Measurements from ENCODE around the gene NR0B1.

The NR0B1 gene

GRCh38 chrX:30280428-30280827 lies 28.8 kb downstream of the NR0B1 start:
- Histone ChIP-seq H3K4me1 (ENCODE audit: control insufficient read depth in 5 of 5, insufficient read depth in 5 of 5, low read length in 5 of 5) (peaks cover 0 to 4% (median 0%) of the 10 kb centered on the region in 5 donors), H3K9ac (ENCODE audit: low read length in 5 of 5) (no peak overlapping the region), H3K4me3 (ENCODE audit: low read depth in 1 of 5, low read length in 5 of 5) (no peak overlapping the region), H3K27ac (ENCODE audit: low read depth, low read length) (no peak overlapping the region), H3K36me3 (ENCODE audit: control insufficient read depth in 5 of 5, insufficient read depth in 5 of 5, low read length in 5 of 5) (no peaks in the 10 kb centered on the region), H3K9me3 (ENCODE audit: control insufficient read depth in 5 of 5, low read length in 5 of 5) (no peaks in the 10 kb centered on the region), H3K27me3 (ENCODE audit: control insufficient read depth in 5 of 5, insufficient read depth in 4 of 5, low read length in 5 of 5) (no peaks in the 10 kb centered on the region)

- Histone ChIP-seq H3K4me3 (ENCODE audit: low read depth in 1 of 5, low read length in 5 of 5) (no peak overlapping the region), H3K9ac (ENCODE audit: low read length in 5 of 5) (no peak overlapping the region), H3K27me3 (ENCODE audit: control insufficient read depth in 5 of 5, insufficient read depth in 4 of 5, low read length in 5 of 5) (no peaks in the 10 kb centered on the region), H3K9me3 (ENCODE audit: control insufficient read depth in 5 of 5, low read length in 5 of 5) (no peaks in the 10 kb centered on the region), H3K36me3 (ENCODE audit: control insufficient read depth in 5 of 5, insufficient read depth in 5 of 5, low read length in 5 of 5) (no peaks in the 10 kb centered on the region), H3K4me1 (ENCODE audit: control insufficient read depth in 5 of 5, insufficient read depth in 5 of 5, low read length in 5 of 5) (peaks cover 0 to 4% (median 0%) of the 10 kb centered on the region in 5 donors), H3K27ac (ENCODE audit: low read depth, low read length) (no peak overlapping the region)
Observed at GRCh38 chrX:30278365-30278764, 30.8 kb downstream of the NR0B1 start.

GRCh38 chrX:30275498-30275897 lies 33.7 kb downstream of the NR0B1 start:
- Histone ChIP-seq H3K9me3 (ENCODE audit: control insufficient read depth in 5 of 5, low read length in 5 of 5) (no peaks in the 10 kb centered on the region), H3K36me3 (ENCODE audit: control insufficient read depth in 5 of 5, insufficient read depth in 5 of 5, low read length in 5 of 5) (no peaks in the 10 kb centered on the region), H3K27ac (ENCODE audit: low read depth, low read length) (no peak overlapping the region), H3K4me1 (ENCODE audit: control insufficient read depth in 5 of 5, insufficient read depth in 5 of 5, low read length in 5 of 5) (peaks cover 0 to 4% (median 0%) of the 10 kb centered on the region in 5 donors), H3K4me3 (ENCODE audit: low read depth in 1 of 5, low read length in 5 of 5) (no peak overlapping the region), H3K9ac (ENCODE audit: low read length in 5 of 5) (no peak overlapping the region), H3K27me3 (ENCODE audit: control insufficient read depth in 5 of 5, insufficient read depth in 4 of 5, low read length in 5 of 5) (peaks cover 0 to 5% (median 0%) of the 10 kb centered on the region in 5 donors)

GRCh38 chrX:30270639-30271038 lies 38.6 kb downstream of the NR0B1 start:
- Histone ChIP-seq H3K27ac (ENCODE audit: low read depth, low read length) (no peak overlapping the region), H3K4me3 (ENCODE audit: low read depth in 1 of 5, low read length in 5 of 5) (no peak overlapping the region), H3K4me1 (ENCODE audit: control insufficient read depth in 5 of 5, insufficient read depth in 5 of 5, low read length in 5 of 5) (no peaks in the 10 kb centered on the region), H3K36me3 (ENCODE audit: control insufficient read depth in 5 of 5, insufficient read depth in 5 of 5, low read length in 5 of 5) (no peaks in the 10 kb centered on the region), H3K9me3 (ENCODE audit: control insufficient read depth in 5 of 5, low read length in 5 of 5) (no peaks in the 10 kb centered on the region), H3K27me3 (ENCODE audit: control insufficient read depth in 5 of 5, insufficient read depth in 4 of 5, low read length in 5 of 5) (peaks cover 0 to 5% (median 0%) of the 10 kb centered on the region in 5 donors), H3K9ac (ENCODE audit: low read length in 5 of 5) (no peak overlapping the region)

- Histone ChIP-seq H3K9ac (ENCODE audit: low read length in 5 of 5) (no peak overlapping the region), H3K36me3 (ENCODE audit: control insufficient read depth in 5 of 5, insufficient read depth in 5 of 5, low read length in 5 of 5) (no peaks in the 10 kb centered on the region), H3K9me3 (ENCODE audit: control insufficient read depth in 5 of 5, low read length in 5 of 5) (no peaks in the 10 kb centered on the region), H3K4me1 (ENCODE audit: control insufficient read depth in 5 of 5, insufficient read depth in 5 of 5, low read length in 5 of 5) (no peaks in the 10 kb centered on the region), H3K4me3 (ENCODE audit: low read depth in 1 of 5, low read length in 5 of 5) (no peak overlapping the region), H3K27me3 (ENCODE audit: control insufficient read depth in 5 of 5, insufficient read depth in 4 of 5, low read length in 5 of 5) (peaks cover 0 to 8% (median 0%) of the 10 kb centered on the region in 5 donors), H3K27ac (ENCODE audit: low read depth, low read length) (no peak overlapping the region)
Observed at GRCh38 chrX:30262763-30263162, 46.4 kb downstream of the NR0B1 start.

GRCh38 chrX:30261012-30261411 lies 48.2 kb downstream of the NR0B1 start:
- Histone ChIP-seq H3K4me3 (ENCODE audit: low read depth in 1 of 5, low read length in 5 of 5) (no peak overlapping the region), H3K4me1 (ENCODE audit: control insufficient read depth in 5 of 5, insufficient read depth in 5 of 5, low read length in 5 of 5) (no peaks in the 10 kb centered on the region)

GRCh38 chrX:30259927-30260326 lies 49.3 kb downstream of the NR0B1 start:
- H3K9ac ChIP-seq (ENCODE audit: low read length in 5 of 5), result no peak overlapping the region
- no peak overlapping the region for H3K27ac ChIP-seq (ENCODE audit: low read depth, low read length)
- H3K4me3 ChIP-seq (ENCODE audit: low read depth in 1 of 5, low read length in 5 of 5), result no peak overlapping the region
- H3K36me3 ChIP-seq (ENCODE audit: control insufficient read depth in 5 of 5, insufficient read depth in 5 of 5, low read length in 5 of 5), result no peaks in the 10 kb centered on the region
- peaks cover 0 to 10% (median 0%) of the 10 kb centered on the region in 5 donors for H3K27me3 ChIP-seq (ENCODE audit: control insufficient read depth in 5 of 5, insufficient read depth in 4 of 5, low read length in 5 of 5)
- no peaks in the 10 kb centered on the region for H3K4me1 ChIP-seq (ENCODE audit: control insufficient read depth in 5 of 5, insufficient read depth in 5 of 5, low read length in 5 of 5)
- peaks cover 0 to 3% (median 0%) of the 10 kb centered on the region in 5 donors for H3K9me3 ChIP-seq (ENCODE audit: control insufficient read depth in 5 of 5, low read length in 5 of 5)

More at GRCh38 chrX:30261012-30261411, 48.2 kb downstream of the NR0B1 start:
- no peak overlapping the region for H3K27ac ChIP-seq (ENCODE audit: low read depth, low read length)
- no peak overlapping the region for H3K9ac ChIP-seq (ENCODE audit: low read length in 5 of 5)
- H3K27me3 ChIP-seq (ENCODE audit: control insufficient read depth in 5 of 5, insufficient read depth in 4 of 5, low read length in 5 of 5), result peaks cover 0 to 13% (median 0%) of the 10 kb centered on the region in 5 donors
- no peaks in the 10 kb centered on the region for H3K36me3 ChIP-seq (ENCODE audit: control insufficient read depth in 5 of 5, insufficient read depth in 5 of 5, low read length in 5 of 5)
- H3K9me3 ChIP-seq (ENCODE audit: control insufficient read depth in 5 of 5, low read length in 5 of 5), result peaks cover 0 to 3% (median 0%) of the 10 kb centered on the region in 5 donors
